ENCODE measurements around the gene DYNC1I1. TPM values are rescaled to one million over a fixed set of nuclear protein-coding genes. Genes with fewer than 3 reads are reported as not detected.

The DYNC1I1 gene
- total and polyA plus RNA-seq, 2 experiments from 2014 or later: 20.6 to 24.4 TPM

DNA sequence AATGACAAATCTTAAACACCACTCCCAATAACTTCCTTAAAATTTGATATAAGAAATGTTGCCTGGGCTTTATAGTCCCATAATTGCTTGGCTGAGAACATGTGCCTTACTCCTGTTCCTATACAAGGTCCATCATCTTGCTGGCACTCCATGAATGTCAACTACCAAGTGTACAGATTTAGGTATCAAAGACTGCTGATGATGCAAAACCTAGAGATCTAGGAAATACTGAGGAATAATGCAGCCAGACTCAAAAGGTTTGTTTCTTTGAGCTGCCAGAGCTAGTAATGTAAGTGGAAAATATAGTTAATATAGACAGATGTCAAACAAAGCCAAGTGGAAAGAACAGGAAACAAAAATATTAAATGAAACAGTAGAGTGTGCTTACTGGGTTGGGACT lies 121.1 kb downstream of the DYNC1I1 start:
- H3K27ac ChIP-seq: no peak overlapping the region
- no peaks in the 10 kb centered on the region for H3K36me3 ChIP-seq
- no peaks in the 10 kb centered on the region for H3K4me1 ChIP-seq (ENCODE audit: low read depth)
- DNase-seq (ENCODE audit: low read depth in 1 of 2, low spot score in 1 of 2): no peak
- no peak overlapping the region for H3K4me3 ChIP-seq
- no peaks in the 10 kb centered on the region for H3K27me3 ChIP-seq
- TF ChIP-seq, protein P1, sequence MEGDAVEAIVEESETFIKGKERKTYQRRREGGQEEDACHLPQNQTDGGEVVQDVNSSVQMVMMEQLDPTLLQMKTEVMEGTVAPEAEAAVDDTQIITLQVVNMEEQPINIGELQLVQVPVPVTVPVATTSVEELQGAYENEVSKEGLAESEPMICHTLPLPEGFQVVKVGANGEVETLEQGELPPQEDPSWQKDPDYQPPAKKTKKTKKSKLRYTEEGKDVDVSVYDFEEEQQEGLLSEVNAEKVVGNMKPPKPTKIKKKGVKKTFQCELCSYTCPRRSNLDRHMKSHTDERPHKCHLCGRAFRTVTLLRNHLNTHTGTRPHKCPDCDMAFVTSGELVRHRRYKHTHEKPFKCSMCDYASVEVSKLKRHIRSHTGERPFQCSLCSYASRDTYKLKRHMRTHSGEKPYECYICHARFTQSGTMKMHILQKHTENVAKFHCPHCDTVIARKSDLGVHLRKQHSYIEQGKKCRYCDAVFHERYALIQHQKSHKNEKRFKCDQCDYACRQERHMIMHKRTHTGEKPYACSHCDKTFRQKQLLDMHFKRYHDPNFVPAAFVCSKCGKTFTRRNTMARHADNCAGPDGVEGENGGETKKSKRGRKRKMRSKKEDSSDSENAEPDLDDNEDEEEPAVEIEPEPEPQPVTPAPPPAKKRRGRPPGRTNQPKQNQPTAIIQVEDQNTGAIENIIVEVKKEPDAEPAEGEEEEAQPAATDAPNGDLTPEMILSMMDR (IDR thresholded peaks at IDR 0.05; ENCODE audit: low read depth, low read length): no peak
- H3K9me3 ChIP-seq (ENCODE audit: low read depth): no peaks in the 10 kb centered on the region

DNA sequence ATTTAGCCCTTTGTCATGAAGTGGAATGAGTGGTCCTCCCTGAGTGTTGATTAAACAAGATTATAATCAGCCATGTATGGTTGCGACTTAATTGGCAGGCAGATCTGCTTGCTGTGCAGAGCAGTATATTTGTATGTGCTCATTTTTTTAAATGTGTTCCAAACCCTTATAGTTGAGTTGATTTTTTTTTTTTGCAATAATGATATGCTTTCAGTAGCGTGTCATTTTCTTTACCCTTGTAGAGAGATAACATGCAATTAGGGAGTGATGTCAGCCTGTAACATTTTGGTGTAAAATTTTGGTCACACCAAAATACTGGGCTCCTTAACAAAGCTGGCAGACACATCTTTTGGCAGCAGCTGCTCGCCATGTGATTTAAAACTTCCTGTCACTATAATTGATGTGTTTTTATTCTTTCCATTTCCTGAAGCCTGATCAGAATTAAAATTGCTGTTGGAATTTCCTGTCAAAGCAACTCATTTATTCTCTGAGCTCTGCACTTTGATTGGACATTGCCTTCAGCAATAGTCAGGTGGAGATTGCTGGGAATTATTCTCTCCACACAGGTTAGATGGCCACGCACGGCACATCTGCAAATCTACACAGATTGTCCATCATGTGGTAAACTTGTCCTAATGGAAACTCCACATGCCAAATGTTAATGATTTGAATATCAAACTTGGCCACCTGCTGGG lies 125.3 kb downstream of the DYNC1I1 start:
- H3K9me3 ChIP-seq (ENCODE audit: low read depth): no peaks in the 10 kb centered on the region
- no peaks in the 10 kb centered on the region for H3K4me1 ChIP-seq (ENCODE audit: low read depth)
- H3K4me3 ChIP-seq: no peak overlapping the region
- no peaks in the 10 kb centered on the region for H3K27me3 ChIP-seq
- TF ChIP-seq, protein P1 (IDR thresholded peaks at IDR 0.05; ENCODE audit: low read depth, low read length): no peak
- no peak overlapping the region for H3K27ac ChIP-seq
- H3K36me3 ChIP-seq: no peaks in the 10 kb centered on the region
- no peak for DNase-seq (ENCODE audit: low read depth in 1 of 2, low spot score in 1 of 2)

DNA sequence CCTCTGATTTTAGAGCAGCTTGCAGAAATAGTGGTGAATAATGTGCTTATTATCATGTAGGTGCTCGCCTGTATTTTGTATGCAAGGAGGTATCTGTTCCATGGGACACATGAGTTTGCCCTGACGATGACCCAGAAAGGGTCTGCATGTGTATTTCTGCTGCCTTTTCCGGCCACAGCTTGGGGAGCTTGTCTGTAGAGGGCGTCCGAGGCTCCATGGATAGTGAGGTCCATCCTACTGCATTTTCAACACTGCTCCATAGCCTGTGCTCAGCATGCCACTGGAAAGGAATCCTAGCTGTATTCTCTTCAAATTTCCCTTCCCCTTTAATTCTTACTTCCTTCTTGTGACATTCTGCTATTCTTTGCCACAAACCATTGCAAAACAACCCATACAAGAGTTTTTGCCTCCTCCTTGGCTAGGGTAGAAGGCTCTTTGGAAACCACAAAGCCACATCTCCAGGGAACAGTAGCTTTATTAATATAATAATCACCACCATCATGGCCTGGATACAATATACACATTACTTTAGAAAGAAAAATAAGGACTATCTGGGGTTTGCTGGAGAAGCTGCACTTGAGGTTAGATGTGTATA lies 127.7 kb downstream of the DYNC1I1 start:
- H3K27me3 ChIP-seq: no peaks in the 10 kb centered on the region
- no peak overlapping the region for H3K4me3 ChIP-seq
- peak in 1 of 2 donors; percentile 6 for DNase-seq (ENCODE audit: low read depth in 1 of 2, low spot score in 1 of 2)
- TF ChIP-seq, protein P1 (IDR thresholded peaks at IDR 0.05; ENCODE audit: low read depth, low read length): no peak
- no peak overlapping the region for H3K27ac ChIP-seq
- no peaks in the 10 kb centered on the region for H3K4me1 ChIP-seq (ENCODE audit: low read depth)
- no peaks in the 10 kb centered on the region for H3K36me3 ChIP-seq
- no peaks in the 10 kb centered on the region for H3K9me3 ChIP-seq (ENCODE audit: low read depth)

DNA sequence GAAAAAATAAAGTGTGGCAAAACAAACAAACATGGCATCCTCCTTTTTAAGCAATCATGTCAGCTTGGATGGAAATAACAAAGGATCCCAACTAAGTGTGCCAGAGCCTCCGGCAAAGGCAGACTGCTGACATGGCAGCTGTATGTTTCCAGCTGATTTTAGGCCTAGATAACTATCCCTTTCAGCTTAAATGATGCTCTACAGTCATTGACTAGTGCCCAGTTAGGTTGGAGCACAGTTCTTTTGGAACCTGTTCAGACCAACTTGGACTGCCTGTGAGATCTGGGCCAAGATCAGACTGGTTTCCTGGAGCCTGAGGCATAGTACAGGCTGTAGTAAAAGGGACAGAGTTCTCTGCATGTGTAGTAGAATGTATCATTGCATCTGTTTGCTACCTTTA lies 128.7 kb downstream of the DYNC1I1 start:
- no peak overlapping the region for H3K4me3 ChIP-seq
- no peaks in the 10 kb centered on the region for H3K27me3 ChIP-seq
- H3K4me1 ChIP-seq (ENCODE audit: low read depth): no peaks in the 10 kb centered on the region
- no peak for DNase-seq (ENCODE audit: low read depth in 1 of 2, low spot score in 1 of 2)
- H3K9me3 ChIP-seq (ENCODE audit: low read depth): no peaks in the 10 kb centered on the region
- no peaks in the 10 kb centered on the region for H3K36me3 ChIP-seq
- no peak overlapping the region for H3K27ac ChIP-seq
- TF ChIP-seq, protein P1 (IDR thresholded peaks at IDR 0.05; ENCODE audit: low read depth, low read length): no peak

DNA sequence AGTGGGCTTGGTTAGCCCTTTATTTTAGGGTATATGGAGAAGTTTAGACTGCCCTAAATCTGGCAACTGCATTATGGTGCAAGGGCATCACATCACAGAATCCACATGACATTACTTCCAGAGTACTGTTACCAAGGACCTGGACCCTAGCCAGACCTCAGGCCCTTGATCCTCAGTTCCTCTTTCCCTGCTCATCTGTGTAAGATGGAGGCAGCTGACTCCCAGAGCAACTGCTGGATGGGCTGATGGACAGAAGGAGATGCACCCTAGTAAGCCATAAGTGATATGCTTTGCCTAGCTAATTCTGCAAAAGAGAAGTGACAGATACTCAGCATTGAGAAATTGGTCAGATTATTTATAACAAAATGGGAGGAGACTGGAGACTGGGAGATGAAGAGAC lies 131.7 kb downstream of the DYNC1I1 start:
- no peak overlapping the region for H3K27ac ChIP-seq
- no peaks in the 10 kb centered on the region for H3K9me3 ChIP-seq (ENCODE audit: low read depth)
- H3K36me3 ChIP-seq: no peaks in the 10 kb centered on the region
- DNase-seq (ENCODE audit: low read depth in 1 of 2, low spot score in 1 of 2): no peak
- no peaks in the 10 kb centered on the region for H3K27me3 ChIP-seq
- no peaks in the 10 kb centered on the region for H3K4me1 ChIP-seq (ENCODE audit: low read depth)
- no peak overlapping the region for H3K4me3 ChIP-seq
- TF ChIP-seq, protein P1 (IDR thresholded peaks at IDR 0.05; ENCODE audit: low read depth, low read length): no peak
